GM12864 (cell line): Measurements from ENCODE around the gene RANBP3.
A peak's percentile ranks its signal among the peaks of the same experiment; 100 is the strongest.

ENCODE experiments used
- DNase-seq: peaks from one replicate; pipeline ENCODE4 v3.0.0-alpha.2; 2011; ENCODE audit warnings: low read depth
- H3K4me3 ChIP-seq: 2 replicates; pipeline ENCODE4 v1.5.1; 2011; ENCODE audit warnings: mild to moderate bottlenecking, low read depth, low read length, control low read depth
- CTCF ChIP-seq: IDR thresholded peaks from 2 replicates; pipeline ENCODE4 v1.5.1; 2011; ENCODE audit warnings: low read depth, mild to moderate bottlenecking, moderate library complexity, low read length, control low read depth, inconsistent platforms; ENCODE audit errors: missing control alignments

The RANBP3 gene

GRCh38 chr19:5975388-5975728 is 2.6 kb downstream of the RANBP3 start:
- H3K4me3 ChIP-seq, result no peak overlapping the region; the same call in 1 of the 2 replicates
- no peak for TF ChIP-seq CTCF
- no peak for DNase-seq

- no peak overlapping the region; the same call in 1 of the 2 replicates for H3K4me3 ChIP-seq
- DNase-seq, result peak; percentile 38
- no peak for TF ChIP-seq CTCF
Measured at GRCh38 chr19:5974721-5975387, 3.1 kb downstream of the RANBP3 start.

GRCh38 chr19:5973867-5974635 is 3.9 kb downstream of the RANBP3 start:
- no peak for DNase-seq
- no peak overlapping the region for H3K4me3 ChIP-seq
- TF ChIP-seq CTCF, result no peak

- TF ChIP-seq CTCF, result no peak
- no peak overlapping the region for H3K4me3 ChIP-seq
- no peak for DNase-seq
Measured at GRCh38 chr19:5973376-5973775, 4.6 kb downstream of the RANBP3 start.

- TF ChIP-seq CTCF, result no peak
- no peak overlapping the region for H3K4me3 ChIP-seq
- DNase-seq, result no peak
Measured at GRCh38 chr19:5972355-5972731, 5.6 kb downstream of the RANBP3 start.

- no peak for TF ChIP-seq CTCF
- DNase-seq, result no peak
- no peak overlapping the region for H3K4me3 ChIP-seq
Measured at GRCh38 chr19:5971714-5972354, 6.1 kb downstream of the RANBP3 start.
